ENCODE results near the gene NOC4L.

DNA sequence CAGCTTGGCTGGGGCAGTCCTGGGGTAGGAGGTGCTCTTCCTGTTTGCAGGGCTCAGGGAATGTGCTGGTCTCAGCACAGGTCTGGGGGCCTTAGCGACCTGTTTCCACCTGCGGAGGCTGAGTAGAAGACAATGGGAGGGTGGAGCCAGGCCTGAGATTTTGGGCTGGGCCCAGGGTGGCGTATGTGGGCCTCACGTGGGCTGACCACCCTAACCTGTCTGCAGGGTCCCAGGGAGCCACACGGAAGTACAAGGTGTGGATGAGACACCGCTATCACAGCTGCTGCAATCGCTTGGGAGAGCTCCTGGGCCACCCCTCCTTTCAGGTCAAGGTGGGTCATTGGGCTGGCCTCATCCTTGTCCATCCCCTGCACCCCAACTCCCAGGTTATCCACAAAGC lies 1.1 kb downstream of the NOC4L start:
- TF ChIP-seq CTCF (IDR thresholded peaks at IDR 0.05) (no peak), POLR2A (IDR thresholded peaks at IDR 0.05) (no peak), POLR2AphosphoS5 (IDR thresholded peaks at IDR 0.05) (no peak), EP300 (IDR thresholded peaks at IDR 0.05) (no peak)
